Brain microvascular endothelial cell (primary cell): Measurements from ENCODE around the gene POC1A.
"Not testable (repeated sequence)": the region's sequence is repeated elsewhere in the genome, so short reads cannot be mapped to it uniquely, and the experiment has no call there.

Experiments used
- DNase-seq: peaks from one replicate; pipeline ENCODE4 v3.0.0-alpha.2; 2020
- H3K27ac ChIP-seq: fragments of 250-450 bp; sonication (Bioruptor Pico); 2 replicates; pipeline ENCODE4 v1.5.1; 2020; ENCODE audit warnings: mild to moderate bottlenecking, moderate library complexity
- H3K27me3 ChIP-seq: fragments of 250-450 bp; sonication (Bioruptor Pico); replicated peaks from 2 replicates; pipeline ENCODE4 v1.5.1; 2020; ENCODE audit warnings: mild to moderate bottlenecking
- H3K36me3 ChIP-seq: fragments of 250-450 bp; sonication (Bioruptor Pico); replicated peaks from 2 replicates; pipeline ENCODE4 v1.5.1; 2020; ENCODE audit warnings: mild to moderate bottlenecking
- H3K4me3 ChIP-seq: 2 replicates; pipeline ENCODE4 v1.5.1; 2011; ENCODE audit warnings: low read depth, mild to moderate bottlenecking, control low read depth, low read length, moderate library complexity
- in situ Hi-C: cut with HindIII; loops from 2 replicates; pipeline ENCODE4 v1.10.0; 2017; ENCODE audit warnings: low sequenced_read_pairs, low pct_ligation_motif_present
- TF ChIP-seq, protein P1 (sequence below): IDR thresholded peaks from 2 replicates; pipeline ENCODE4 v1.5.1; 2011; ENCODE audit warnings: low read depth, mild to moderate bottlenecking, moderate library complexity, low read length, control low read depth, inconsistent platforms; ENCODE audit errors: missing control alignments

The POC1A gene

DNA sequence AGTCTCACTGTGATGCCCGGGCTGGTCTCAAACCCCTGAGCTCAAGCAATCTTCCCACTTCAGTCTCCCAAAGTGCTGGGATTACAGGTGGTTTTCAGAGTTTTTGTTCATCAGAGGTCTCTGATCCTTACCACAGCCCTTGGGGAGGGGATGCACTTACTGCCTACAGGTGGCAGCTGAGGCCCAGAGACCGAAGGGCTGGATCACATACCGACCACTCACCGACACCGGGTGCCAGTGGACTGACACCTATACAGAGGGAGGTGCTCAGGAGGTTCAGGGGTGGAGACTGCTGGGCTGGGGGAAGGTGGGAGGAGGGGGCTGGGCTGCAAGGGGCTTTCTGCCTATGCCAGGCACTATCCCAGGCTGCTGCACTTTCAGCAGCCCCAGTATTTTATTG is 117.4 kb downstream of the POC1A start:
- in situ Hi-C loops, result no loop called here
- Histone ChIP-seq H3K36me3 (no peaks in the 10 kb centered on the region), H3K27me3 (no peaks in the 10 kb centered on the region), H3K4me3 (no peak overlapping the region), H3K27ac (no peak overlapping the region)
- TF ChIP-seq, protein P1, sequence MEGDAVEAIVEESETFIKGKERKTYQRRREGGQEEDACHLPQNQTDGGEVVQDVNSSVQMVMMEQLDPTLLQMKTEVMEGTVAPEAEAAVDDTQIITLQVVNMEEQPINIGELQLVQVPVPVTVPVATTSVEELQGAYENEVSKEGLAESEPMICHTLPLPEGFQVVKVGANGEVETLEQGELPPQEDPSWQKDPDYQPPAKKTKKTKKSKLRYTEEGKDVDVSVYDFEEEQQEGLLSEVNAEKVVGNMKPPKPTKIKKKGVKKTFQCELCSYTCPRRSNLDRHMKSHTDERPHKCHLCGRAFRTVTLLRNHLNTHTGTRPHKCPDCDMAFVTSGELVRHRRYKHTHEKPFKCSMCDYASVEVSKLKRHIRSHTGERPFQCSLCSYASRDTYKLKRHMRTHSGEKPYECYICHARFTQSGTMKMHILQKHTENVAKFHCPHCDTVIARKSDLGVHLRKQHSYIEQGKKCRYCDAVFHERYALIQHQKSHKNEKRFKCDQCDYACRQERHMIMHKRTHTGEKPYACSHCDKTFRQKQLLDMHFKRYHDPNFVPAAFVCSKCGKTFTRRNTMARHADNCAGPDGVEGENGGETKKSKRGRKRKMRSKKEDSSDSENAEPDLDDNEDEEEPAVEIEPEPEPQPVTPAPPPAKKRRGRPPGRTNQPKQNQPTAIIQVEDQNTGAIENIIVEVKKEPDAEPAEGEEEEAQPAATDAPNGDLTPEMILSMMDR, result peak; percentile 20
- no peak for DNase-seq

DNA sequence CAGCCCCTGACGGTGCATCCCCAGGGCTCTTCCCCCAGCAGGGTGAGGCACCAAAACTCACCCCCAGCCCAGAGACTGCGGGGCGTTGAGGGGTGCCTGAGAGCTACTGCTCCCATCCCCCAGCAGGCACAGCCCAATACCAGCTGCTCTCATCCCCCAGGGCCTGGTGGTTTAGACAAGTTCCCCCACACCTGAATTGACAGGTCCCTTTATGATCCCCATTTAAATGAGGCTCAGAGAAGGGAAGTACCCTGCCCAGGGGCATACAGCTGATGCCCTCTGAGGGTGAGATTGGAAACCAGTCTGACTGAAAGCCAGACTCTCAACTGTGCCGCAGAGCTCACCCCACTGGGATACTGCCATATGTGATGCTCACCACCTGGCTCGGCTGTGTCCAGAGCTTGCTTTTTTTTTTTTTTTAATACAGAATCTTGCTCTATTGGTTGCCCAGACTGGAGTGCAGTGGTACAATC is 118.0 kb downstream of the POC1A start:
- H3K4me3 ChIP-seq, result no peak overlapping the region
- DNase-seq, result no peak
- no peaks in the 10 kb centered on the region for H3K36me3 ChIP-seq
- no peaks in the 10 kb centered on the region for H3K27me3 ChIP-seq
- TF ChIP-seq, protein P1, result no peak
- H3K27ac ChIP-seq, result no peak overlapping the region
- in situ Hi-C loops, result no loop called here

DNA sequence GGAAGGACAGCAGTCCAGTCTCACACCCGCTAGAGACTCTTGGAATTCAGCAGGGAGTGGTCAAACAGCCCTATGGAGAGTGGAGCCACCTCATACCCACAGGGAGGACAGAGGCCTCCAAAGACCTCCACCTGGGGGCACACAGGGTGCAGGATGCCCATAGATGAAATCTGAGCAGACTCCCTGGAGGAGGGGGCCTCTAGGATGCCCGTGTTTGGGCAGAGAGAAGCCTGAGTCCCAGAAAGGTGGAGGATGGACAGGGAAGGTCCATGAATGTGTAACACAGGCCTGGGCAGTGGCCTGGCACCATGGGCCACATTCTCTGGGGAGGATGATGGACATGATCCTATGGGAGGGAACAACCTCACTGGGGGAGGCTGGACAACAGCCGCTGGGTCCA is 119.6 kb downstream of the POC1A start:
- no peak for DNase-seq
- TF ChIP-seq, protein P1, result no peak
- no peaks in the 10 kb centered on the region for H3K27me3 ChIP-seq
- no peak overlapping the region for H3K4me3 ChIP-seq
- H3K27ac ChIP-seq, result no peak overlapping the region
- in situ Hi-C loops, result no loop called here
- H3K36me3 ChIP-seq, result no peaks in the 10 kb centered on the region

DNA sequence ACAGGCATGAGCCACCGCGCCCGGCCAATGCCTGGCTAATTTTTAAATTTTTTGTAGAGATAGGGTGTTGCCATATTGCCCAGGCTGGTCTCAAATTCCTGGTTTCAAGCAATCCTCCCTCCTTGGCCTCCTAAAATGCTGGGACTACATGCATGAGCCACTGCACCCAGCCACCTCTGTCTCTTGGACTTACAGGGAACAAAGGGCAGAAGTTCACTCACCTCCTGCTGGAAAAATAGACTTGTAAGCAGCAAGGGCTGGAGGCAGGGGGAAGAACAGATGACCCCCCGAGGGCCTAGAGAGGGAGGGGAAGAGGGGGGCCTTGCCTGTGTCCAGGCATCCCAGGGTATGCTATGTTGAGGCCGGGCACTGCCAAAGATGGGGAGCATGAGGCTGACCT is 120.0 kb downstream of the POC1A start:
- Histone ChIP-seq H3K36me3 (no peaks in the 10 kb centered on the region), H3K4me3 (no peak overlapping the region), H3K27me3 (no peaks in the 10 kb centered on the region), H3K27ac (no peak overlapping the region)
- in situ Hi-C loops, result no loop called here
- DNase-seq, result no peak
- TF ChIP-seq, protein P1, result no peak

DNA sequence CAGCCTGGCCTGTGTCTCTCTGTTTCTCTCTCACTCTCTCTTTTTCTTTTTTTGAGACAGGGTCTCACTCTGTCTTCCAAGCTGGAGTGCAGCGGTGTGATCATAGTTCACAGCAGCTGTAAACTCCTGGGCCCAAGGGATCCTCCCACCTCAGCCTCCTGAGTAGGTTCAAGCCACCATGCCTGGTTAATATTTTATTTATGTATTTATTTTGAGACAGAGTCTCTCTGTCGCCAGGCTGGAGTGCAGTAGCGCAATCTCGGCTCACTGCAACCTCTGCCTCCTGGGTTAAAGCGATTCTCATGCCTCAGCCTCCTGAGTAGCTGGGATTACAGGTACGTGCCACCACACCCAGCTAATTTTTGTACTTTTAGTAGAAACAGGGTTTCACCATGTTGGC is 120.5 kb downstream of the POC1A start:
- DNase-seq, in situ Hi-C loops, H3K36me3 ChIP-seq, H3K4me3 ChIP-seq, H3K27me3 ChIP-seq, H3K27ac ChIP-seq: not testable (repeated sequence)

DNA sequence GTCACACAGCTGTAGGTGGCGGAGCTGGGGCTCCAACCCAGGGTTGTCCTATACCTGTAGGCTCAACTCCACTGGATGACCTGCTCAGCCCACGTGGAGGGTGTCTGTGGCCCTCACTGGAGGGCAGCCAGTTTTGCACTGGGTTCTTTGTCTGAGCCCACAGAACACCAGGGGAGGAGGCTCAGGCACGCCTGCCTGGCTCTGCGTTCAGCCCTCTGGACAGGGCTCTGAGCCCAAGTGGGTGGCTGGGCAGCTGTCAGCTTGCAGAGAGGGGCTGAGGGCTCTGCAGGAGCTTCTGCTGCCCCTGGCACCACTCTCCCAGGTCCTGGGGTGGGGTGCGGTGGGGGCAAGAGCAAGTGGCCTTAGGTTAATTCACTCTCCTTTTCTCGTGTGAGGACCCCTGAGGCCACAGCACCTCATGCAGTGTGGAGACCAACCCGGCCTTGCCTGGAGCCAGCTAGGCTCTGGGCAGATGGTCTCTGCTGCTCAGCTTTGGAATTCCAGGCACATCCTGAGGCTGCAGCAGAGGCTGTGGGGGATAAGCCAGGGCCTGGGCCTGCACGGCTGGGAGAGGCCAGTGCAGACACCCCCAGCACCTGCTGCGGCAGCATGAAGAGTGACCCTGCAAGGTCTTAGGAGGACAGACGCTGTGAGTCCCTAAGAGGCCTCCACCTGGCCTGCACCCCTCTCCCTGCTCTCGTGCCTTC is 121.4 kb downstream of the POC1A start:
- in situ Hi-C loops, result no loop called here
- TF ChIP-seq, protein P1, result no peak
- no peak for DNase-seq
- Histone ChIP-seq H3K4me3 (no peak overlapping the region), H3K27ac (no peak overlapping the region), H3K27me3 (no peaks in the 10 kb centered on the region), H3K36me3 (no peaks in the 10 kb centered on the region)
